Prostate gland (tissue), 2 donors: ENCODE results near the gene NDUFV1. TPM values are rescaled to one million over a fixed set of nuclear protein-coding genes. Genes with fewer than 3 reads are reported as not detected.
A peak's percentile ranks its signal among the peaks of the same experiment; 100 is the strongest.

Experiments
- DNase-seq: peaks from one replicate; pipeline ENCODE4 v3.0.0-alpha.2; 2019; ENCODE audit warnings: low spot score
- H3K27ac ChIP-seq, 2 donors: fragments of 200-600 bp; sonication (generic); 2 replicates each; pipeline ENCODE4 v1.5.1; 2017 to 2019
- H3K27me3 ChIP-seq: fragments of 200-600 bp; sonication (generic); replicated peaks from 2 replicates; pipeline ENCODE4 v1.5.1; 2019; ENCODE audit not compliant: insufficient read depth
- H3K36me3 ChIP-seq, 2 donors: fragments of 200-600 bp; sonication (generic); 1 replicate in 1 of 2; 2 replicates in 1 of 2; pipeline versions ENCODE4 v1.5.1 to v1.8.1; 2017 to 2019
- H3K4me1 ChIP-seq: fragments of 200-600 bp; sonication (generic); replicated peaks from 2 replicates; pipeline ENCODE4 v1.5.1; 2019
- H3K4me3 ChIP-seq, 2 donors: fragments of 200-600 bp; sonication (generic); 2 replicates each; pipeline ENCODE4 v1.5.1; 2017 to 2019
- H3K9me3 ChIP-seq: fragments of 200-600 bp; sonication (generic); 2 replicates; pipeline ENCODE4 v1.5.1; 2017
- CTCF ChIP-seq, 4 experiments: fragments of 200-600 bp in 2 of 4; fragments of 450-650 bp in 2 of 4; sonication (generic) in 2 of 4; IDR thresholded peaks; 1 replicate in 3 of 4; 2 replicates in 1 of 4; pipeline ENCODE4 v1.5.1; 2016 to 2019; ENCODE audit warnings: antibody characterized with exemption in 4 of 4, mild to moderate bottlenecking in 2 of 4, moderate library complexity in 2 of 4
- POLR2A ChIP-seq: fragments of 450-650 bp; IDR thresholded peaks from one replicate; pipeline ENCODE4 v1.6.1; 2016; ENCODE audit warnings: antibody characterized with exemption, mild to moderate bottlenecking
- POLR2AphosphoS5 ChIP-seq: sonication (generic); formaldehyde crosslinking; IDR thresholded peaks from one replicate; pipeline ENCODE4 v1.6.1; 2017; ENCODE audit warnings: antibody characterized with exemption
- WGBS: methylation state at CpG from one replicate; pipeline ENCODE4 v1.1.5; 2018; 5-methylcytosine and 5-hydroxymethylcytosine counted together
- intact Hi-C: fragments of 100-400 bp; cut with DNase I; formaldehyde crosslinking; loops from one replicate; pipeline ENCODE4 v1.14.2; 2022
- total RNA-seq, 2 donors: library from RNA; depleted of rRNA; stranded (reverse); fragments of >200 nt; gene quantifications; one replicate each; pipeline ENCODE4 v1.1.0, GENCODE V29; 2016

Gene NDUFV1
- total RNA-seq, 2 donors from 2014 or later, result 190 to 260 TPM

- DNase-seq, result peak; percentile 84
- Histone ChIP-seq H3K36me3 (no peaks in the 10 kb centered on the region), H3K9me3 (no peaks in the 10 kb centered on the region), H3K27ac (peak within 1 kb of the TSS; percentile 96 to 99), H3K27me3 (no peaks in the 10 kb centered on the region), H3K4me3 (peak within 1 kb of the TSS; percentile 66 to 76), H3K4me1 (peaks cover 4% of the 10 kb centered on the region)
- TF ChIP-seq CTCF (IDR thresholded peaks at IDR 0.05), result peak; percentile 45 to 88 (median 72)
- TF ChIP-seq POLR2A, result peak; percentile 96
- peak; percentile 81 for TF ChIP-seq POLR2AphosphoS5
- WGBS, result 1% methylated on average over 63 of the region's 81 CpGs
- intact Hi-C loops, result loop anchor here (2.0 kb wide), 1 partner anchor 23 kb away; the partner anchor contains the start of gene NDUFV1
These were observed 23.2 kb upstream of the NDUFV1 start, which contains the start of gene GSTP1 for GRCh38 chr11:67583247-67584204. GSTP1 (plus strand) TSS chr11:67583812; CDS start chr11:67583844, 32 bp downstream.

GRCh38 chr11:67584205-67584880, 22.4 kb upstream of the NDUFV1 start:
- intact Hi-C loops, result no loop called here
- TF ChIP-seq POLR2A (peak; percentile 52), CTCF (IDR thresholded peaks at IDR 0.05) (no peak), POLR2AphosphoS5 (peak; percentile 28)
- H3K27me3 ChIP-seq, result no peaks in the 10 kb centered on the region
- H3K4me3 ChIP-seq, result peak overlapping the region; percentile 66 to 76
- 10% methylated on average over 33 of the region's 33 CpGs for WGBS
- peak overlapping the region; percentile 96 to 99 for H3K27ac ChIP-seq
- no peaks in the 10 kb centered on the region for H3K36me3 ChIP-seq
- peak; percentile 73 for DNase-seq
- no peaks in the 10 kb centered on the region for H3K9me3 ChIP-seq
- H3K4me1 ChIP-seq, result peaks cover 4% of the 10 kb centered on the region

- H3K4me1 ChIP-seq, result peaks cover 4% of the 10 kb centered on the region
These were observed 21.6 kb upstream of the NDUFV1 start for GRCh38 chr11:67584881-67585873.

More at GRCh38 chr11:67584881-67585873, 21.6 kb upstream of the NDUFV1 start:
- peak overlapping the region; percentile 96 to 99 for H3K27ac ChIP-seq
- H3K9me3 ChIP-seq, result no peaks in the 10 kb centered on the region
- peak overlapping the region; percentile 66 to 76 for H3K4me3 ChIP-seq
- no peak for DNase-seq
- no peak for TF ChIP-seq POLR2A
- TF ChIP-seq CTCF (IDR thresholded peaks at IDR 0.05), result no peak
- no peak for TF ChIP-seq POLR2AphosphoS5
- intact Hi-C loops, result no loop called here
- H3K36me3 ChIP-seq, result no peaks in the 10 kb centered on the region
- H3K27me3 ChIP-seq, result no peaks in the 10 kb centered on the region
- 76% methylated on average over 21 of the region's 21 CpGs for WGBS
